Measurements from ENCODE around the gene WEE2.

The WEE2 gene

GRCh38 chr7:141701489-141702046 lies 6.6 kb upstream of the WEE2 start:
- Mint-ChIP-seq H3K4me1 (peaks cover 51% of the 10 kb centered on the region), H3K4me3 (peak overlapping the region; percentile 84), H3K27ac (peak overlapping the region; percentile 75), H3K36me3 (no peaks in the 10 kb centered on the region), H3K9me3 (no peaks in the 10 kb centered on the region), H3K27me3 (no peaks in the 10 kb centered on the region)

GRCh38 chr7:141702047-141702567 lies 6.0 kb upstream of the WEE2 start, which contains the start of gene DENND11:
Gene DENND11 (minus strand): TSS chr7:141702166. CDS start chr7:141702153, 13 bp downstream.
- no peaks in the 10 kb centered on the region for H3K9me3 Mint-ChIP-seq
- peaks cover 45% of the 10 kb centered on the region for H3K4me1 Mint-ChIP-seq
- H3K36me3 Mint-ChIP-seq = no peaks in the 10 kb centered on the region
- peak within 1 kb of the TSS; percentile 75 for H3K27ac Mint-ChIP-seq
- no peaks in the 10 kb centered on the region for H3K27me3 Mint-ChIP-seq
- peak within 1 kb of the TSS; percentile 84 for H3K4me3 Mint-ChIP-seq

DNA sequence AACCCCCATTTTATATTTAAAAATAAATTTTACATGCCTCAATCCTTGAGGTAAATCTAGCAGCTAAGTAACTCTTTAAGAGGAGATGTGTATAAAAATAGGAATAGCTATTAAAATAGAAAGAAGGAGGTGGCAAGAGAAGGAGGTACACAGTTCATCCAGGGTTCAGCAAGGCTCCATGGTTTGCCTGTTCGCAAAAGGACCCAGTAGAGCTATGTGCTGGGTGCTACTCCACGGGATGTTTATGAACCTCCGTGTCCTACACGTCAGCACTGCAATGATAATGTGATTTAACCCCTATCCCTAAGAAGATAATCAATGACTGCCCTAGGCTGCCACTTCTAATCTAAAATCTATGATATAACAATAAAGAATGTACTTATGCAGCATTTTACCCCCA lies 5.3 kb upstream of the WEE2 start:
- peak overlapping the region; percentile 82 for H3K4me3 Mint-ChIP-seq
- peaks cover 38% of the 10 kb centered on the region for H3K4me1 Mint-ChIP-seq
- H3K36me3 Mint-ChIP-seq = no peaks in the 10 kb centered on the region
- H3K9me3 Mint-ChIP-seq = no peaks in the 10 kb centered on the region
- no peak overlapping the region for H3K27ac Mint-ChIP-seq
- H3K27me3 Mint-ChIP-seq = no peaks in the 10 kb centered on the region

- no peak overlapping the region for H3K4me3 Mint-ChIP-seq
- no peaks in the 10 kb centered on the region for H3K27me3 Mint-ChIP-seq
- no peaks in the 10 kb centered on the region for H3K36me3 Mint-ChIP-seq
- H3K9me3 Mint-ChIP-seq = no peaks in the 10 kb centered on the region
- peaks cover 25% of the 10 kb centered on the region for H3K4me1 Mint-ChIP-seq
- H3K27ac Mint-ChIP-seq = no peak overlapping the region
These were observed 4.0 kb upstream of the WEE2 start for GRCh38 chr7:141704112-141704511.

DNA sequence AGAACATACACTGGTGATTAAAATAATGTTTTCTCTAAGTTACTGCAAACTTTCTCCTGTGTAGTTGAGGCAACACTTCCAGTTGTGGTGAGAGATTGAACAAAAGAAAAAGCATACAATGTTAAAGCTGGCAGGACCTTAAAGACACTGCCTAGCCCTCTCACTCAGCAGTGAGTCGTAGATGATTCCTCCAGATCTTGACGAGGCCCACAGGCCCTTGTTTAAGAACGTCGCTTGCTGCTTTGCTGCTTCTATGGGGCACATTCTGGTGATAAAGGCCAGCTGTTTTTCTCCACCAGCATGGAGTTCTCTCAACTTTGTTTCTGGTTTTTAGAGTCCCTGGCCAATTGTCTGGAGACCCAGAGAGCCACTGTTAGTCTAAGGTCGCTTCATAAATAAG lies 3.4 kb upstream of the WEE2 start:
- H3K4me3 Mint-ChIP-seq = no peak overlapping the region
- no peaks in the 10 kb centered on the region for H3K27me3 Mint-ChIP-seq
- no peaks in the 10 kb centered on the region for H3K36me3 Mint-ChIP-seq
- H3K27ac Mint-ChIP-seq = no peak overlapping the region
- H3K4me1 Mint-ChIP-seq = peaks cover 19% of the 10 kb centered on the region
- H3K9me3 Mint-ChIP-seq = no peaks in the 10 kb centered on the region

- peaks cover 5% of the 10 kb centered on the region for H3K4me1 Mint-ChIP-seq
- no peaks in the 10 kb centered on the region for H3K27me3 Mint-ChIP-seq
- H3K36me3 Mint-ChIP-seq = no peaks in the 10 kb centered on the region
- H3K4me3 Mint-ChIP-seq = no peak overlapping the region
- H3K27ac Mint-ChIP-seq = no peak overlapping the region
- H3K9me3 Mint-ChIP-seq = no peaks in the 10 kb centered on the region
These were observed 1.7 kb upstream of the WEE2 start for GRCh38 chr7:141706239-141707064.

DNA sequence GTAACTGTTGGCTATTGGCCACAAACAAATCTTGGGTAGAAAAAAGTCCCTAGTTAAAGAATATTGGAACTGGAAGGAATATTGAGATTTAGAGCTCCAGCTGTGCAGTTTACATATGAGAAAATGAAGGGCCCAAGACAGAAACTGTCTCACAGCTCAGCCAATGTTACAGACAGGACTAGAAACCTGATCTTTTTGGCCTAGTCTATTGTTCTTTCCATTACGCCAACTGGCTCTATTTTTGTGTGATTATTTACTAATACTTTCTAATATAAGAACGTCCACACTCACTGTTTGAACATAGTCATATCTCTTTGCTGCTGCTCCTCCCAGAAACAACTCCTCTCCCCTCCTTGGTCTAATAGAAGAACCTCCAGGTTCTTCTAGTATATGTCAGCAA lies 1.2 kb downstream of the WEE2 start:
- no peaks in the 10 kb centered on the region for H3K36me3 Mint-ChIP-seq
- H3K27me3 Mint-ChIP-seq = no peaks in the 10 kb centered on the region
- H3K4me1 Mint-ChIP-seq = peaks cover 4% of the 10 kb centered on the region
- H3K27ac Mint-ChIP-seq = no peak overlapping the region
- H3K4me3 Mint-ChIP-seq = no peak overlapping the region
- no peaks in the 10 kb centered on the region for H3K9me3 Mint-ChIP-seq

GRCh38 chr7:141709749-141710148 lies 1.6 kb downstream of the WEE2 start:
- Mint-ChIP-seq H3K27ac (no peak overlapping the region), H3K4me3 (no peak overlapping the region), H3K9me3 (no peaks in the 10 kb centered on the region), H3K36me3 (no peaks in the 10 kb centered on the region), H3K27me3 (no peaks in the 10 kb centered on the region), H3K4me1 (peaks cover 4% of the 10 kb centered on the region)

GRCh38 chr7:141710301-141710700 lies 2.1 kb downstream of the WEE2 start:
- H3K9me3 Mint-ChIP-seq = no peaks in the 10 kb centered on the region
- no peak overlapping the region for H3K27ac Mint-ChIP-seq
- no peaks in the 10 kb centered on the region for H3K27me3 Mint-ChIP-seq
- no peak overlapping the region for H3K4me3 Mint-ChIP-seq
- H3K36me3 Mint-ChIP-seq = no peaks in the 10 kb centered on the region
- peaks cover 4% of the 10 kb centered on the region for H3K4me1 Mint-ChIP-seq

DNA sequence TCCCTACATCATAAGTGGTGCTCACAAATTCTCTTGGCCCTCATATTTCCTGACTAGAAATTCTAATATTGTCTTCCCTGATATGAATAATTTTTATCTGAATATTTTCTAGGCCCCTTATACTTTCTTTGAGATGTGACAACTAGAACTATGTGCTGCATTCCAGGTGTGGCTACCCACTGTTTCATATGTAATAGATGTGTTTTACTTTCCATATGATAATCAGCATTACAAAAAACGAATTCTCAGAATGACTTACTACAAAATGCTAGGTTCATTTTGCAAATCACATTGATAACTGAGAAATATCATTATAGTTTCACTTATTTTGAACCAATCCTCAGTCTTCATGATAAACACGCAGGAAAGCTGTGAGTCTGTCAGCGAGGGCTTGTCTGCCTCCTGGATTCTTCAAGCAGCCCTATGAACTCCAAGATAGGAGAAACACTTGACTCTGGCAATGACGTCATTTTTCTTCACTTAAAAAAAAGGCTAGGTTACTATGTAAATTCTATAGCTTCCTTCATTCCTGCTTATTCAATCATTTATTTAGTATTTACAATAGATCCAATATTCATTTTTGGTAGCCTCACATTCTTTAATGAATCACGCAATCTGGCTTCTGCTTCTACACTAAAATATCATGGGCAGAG lies 4.6 kb downstream of the WEE2 start:
- Mint-ChIP-seq H3K27ac (no peak overlapping the region), H3K4me1 (peaks cover 4% of the 10 kb centered on the region), H3K36me3 (peaks cover 2% of the 10 kb centered on the region), H3K9me3 (no peaks in the 10 kb centered on the region), H3K27me3 (no peaks in the 10 kb centered on the region), H3K4me3 (no peak overlapping the region)

- Mint-ChIP-seq H3K27ac (no peak overlapping the region), H3K36me3 (peaks cover 2% of the 10 kb centered on the region), H3K9me3 (no peaks in the 10 kb centered on the region), H3K27me3 (no peaks in the 10 kb centered on the region), H3K4me1 (peaks cover 4% of the 10 kb centered on the region), H3K4me3 (no peak overlapping the region)
These were observed 5.7 kb downstream of the WEE2 start for GRCh38 chr7:141713890-141714289.

GRCh38 chr7:141714571-141714970 lies 6.4 kb downstream of the WEE2 start:
- no peak overlapping the region for H3K27ac Mint-ChIP-seq
- no peak overlapping the region for H3K4me3 Mint-ChIP-seq
- H3K4me1 Mint-ChIP-seq = peaks cover 4% of the 10 kb centered on the region
- peaks cover 2% of the 10 kb centered on the region for H3K36me3 Mint-ChIP-seq
- H3K27me3 Mint-ChIP-seq = no peaks in the 10 kb centered on the region
- no peaks in the 10 kb centered on the region for H3K9me3 Mint-ChIP-seq

- no peak overlapping the region for H3K27ac Mint-ChIP-seq
- H3K36me3 Mint-ChIP-seq = peaks cover 2% of the 10 kb centered on the region
- peaks cover 4% of the 10 kb centered on the region for H3K4me1 Mint-ChIP-seq
- no peaks in the 10 kb centered on the region for H3K27me3 Mint-ChIP-seq
- no peaks in the 10 kb centered on the region for H3K9me3 Mint-ChIP-seq
- no peak overlapping the region for H3K4me3 Mint-ChIP-seq
These were observed 6.9 kb downstream of the WEE2 start for GRCh38 chr7:141715018-141715417.

DNA sequence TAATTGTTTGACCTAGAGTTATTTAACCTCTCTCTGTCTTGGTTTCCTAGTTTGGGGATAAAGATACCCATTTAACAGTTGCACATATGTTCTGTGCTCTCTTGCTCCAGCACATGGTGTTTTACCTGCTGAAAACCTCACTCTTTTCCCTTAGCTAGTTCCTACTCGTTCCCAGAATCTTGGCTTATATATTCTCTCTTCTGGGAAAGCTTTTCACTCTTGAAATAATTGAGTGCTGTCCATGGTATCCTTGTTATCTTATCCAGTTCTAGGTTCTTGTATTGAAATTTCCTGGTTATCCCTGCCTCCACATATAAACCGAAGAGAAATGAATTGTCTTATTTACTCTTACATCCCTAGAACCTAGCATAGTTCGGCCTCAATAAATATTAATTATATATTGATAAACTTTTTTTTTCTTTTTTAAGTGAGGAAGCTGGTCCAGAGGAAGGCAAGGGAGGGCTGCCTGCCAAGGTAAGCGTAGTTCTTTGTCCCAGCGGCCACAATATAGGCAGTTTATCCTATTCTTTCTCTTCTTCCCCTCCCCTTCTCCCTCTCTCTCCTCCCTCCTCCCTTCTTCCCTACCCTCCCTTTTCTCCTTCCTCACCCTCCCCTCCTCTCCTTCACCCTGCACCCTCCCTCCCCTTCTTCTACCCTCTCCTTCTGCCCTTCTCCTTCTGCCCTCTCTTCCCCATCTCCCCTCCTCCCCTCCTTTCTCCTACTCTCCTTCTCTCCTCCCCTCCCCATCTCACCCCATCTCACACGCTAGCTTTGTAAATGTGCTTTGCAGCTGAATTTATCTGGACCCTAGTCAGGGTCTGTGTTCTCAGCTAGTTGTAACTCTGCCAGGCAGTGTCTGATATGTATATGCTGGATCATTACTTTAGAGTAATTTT lies 7.9 kb downstream of the WEE2 start:
- H3K4me3 Mint-ChIP-seq = no peak overlapping the region
- peaks cover 4% of the 10 kb centered on the region for H3K4me1 Mint-ChIP-seq
- no peaks in the 10 kb centered on the region for H3K27me3 Mint-ChIP-seq
- peaks cover 2% of the 10 kb centered on the region for H3K36me3 Mint-ChIP-seq
- no peak overlapping the region for H3K27ac Mint-ChIP-seq
- H3K9me3 Mint-ChIP-seq = no peaks in the 10 kb centered on the region

- Mint-ChIP-seq H3K36me3 (peaks cover 2% of the 10 kb centered on the region), H3K9me3 (no peaks in the 10 kb centered on the region), H3K4me3 (no peak overlapping the region), H3K27ac (no peak overlapping the region), H3K27me3 (no peaks in the 10 kb centered on the region), H3K4me1 (no peaks in the 10 kb centered on the region)
These were observed 9.3 kb downstream of the WEE2 start for GRCh38 chr7:141717450-141717849.
